GM12865 (cell line): ENCODE measurements around the gene UBE2K.
"Not testable (repeated sequence)": the region's sequence is repeated elsewhere in the genome, so short reads cannot be mapped to it uniquely, and the experiment has no call there.

ENCODE experiments used
- DNase-seq: peaks from one replicate; pipeline ENCODE4 v3.0.0; 2010; ENCODE audit warnings: low read depth
- H3K4me3 ChIP-seq: 2 replicates; pipeline ENCODE4 v1.5.1; 2011; ENCODE audit warnings: mild to moderate bottlenecking, low read depth, low read length, control low read depth
- TF ChIP-seq, protein P1 (sequence below): IDR thresholded peaks from 2 replicates; pipeline ENCODE4 v1.5.1; 2011; ENCODE audit warnings: low read length, control low read depth, low read depth, inconsistent platforms; ENCODE audit not compliant: insufficient read depth; ENCODE audit errors: missing control alignments

The UBE2K gene

DNA sequence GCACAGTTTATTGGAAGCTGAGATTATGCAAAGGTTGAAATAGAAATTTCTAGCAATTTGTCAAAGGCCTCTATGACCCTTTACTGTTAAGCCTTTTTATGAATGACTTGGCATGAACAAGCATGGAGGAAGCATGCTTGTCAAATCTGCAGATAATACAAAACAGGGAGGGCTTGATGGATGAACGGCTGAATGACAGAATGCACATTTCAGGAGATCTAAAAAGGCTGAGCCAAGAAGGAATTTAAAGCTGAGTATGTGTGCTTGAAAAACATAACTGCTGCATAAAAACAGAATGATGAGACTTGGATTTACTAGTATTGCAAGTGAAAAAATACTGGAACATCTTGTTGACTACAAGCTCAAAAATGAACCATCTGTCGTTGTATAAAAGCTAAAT, 29.0 kb upstream of the UBE2K start:
- H3K4me3 ChIP-seq = no peak overlapping the region
- DNase-seq = no peak
- TF ChIP-seq, protein P1, sequence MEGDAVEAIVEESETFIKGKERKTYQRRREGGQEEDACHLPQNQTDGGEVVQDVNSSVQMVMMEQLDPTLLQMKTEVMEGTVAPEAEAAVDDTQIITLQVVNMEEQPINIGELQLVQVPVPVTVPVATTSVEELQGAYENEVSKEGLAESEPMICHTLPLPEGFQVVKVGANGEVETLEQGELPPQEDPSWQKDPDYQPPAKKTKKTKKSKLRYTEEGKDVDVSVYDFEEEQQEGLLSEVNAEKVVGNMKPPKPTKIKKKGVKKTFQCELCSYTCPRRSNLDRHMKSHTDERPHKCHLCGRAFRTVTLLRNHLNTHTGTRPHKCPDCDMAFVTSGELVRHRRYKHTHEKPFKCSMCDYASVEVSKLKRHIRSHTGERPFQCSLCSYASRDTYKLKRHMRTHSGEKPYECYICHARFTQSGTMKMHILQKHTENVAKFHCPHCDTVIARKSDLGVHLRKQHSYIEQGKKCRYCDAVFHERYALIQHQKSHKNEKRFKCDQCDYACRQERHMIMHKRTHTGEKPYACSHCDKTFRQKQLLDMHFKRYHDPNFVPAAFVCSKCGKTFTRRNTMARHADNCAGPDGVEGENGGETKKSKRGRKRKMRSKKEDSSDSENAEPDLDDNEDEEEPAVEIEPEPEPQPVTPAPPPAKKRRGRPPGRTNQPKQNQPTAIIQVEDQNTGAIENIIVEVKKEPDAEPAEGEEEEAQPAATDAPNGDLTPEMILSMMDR = no peak

- H3K4me3 ChIP-seq, DNase-seq: not testable (repeated sequence)
These were observed 27.6 kb upstream of the UBE2K start for GRCh38 chr4:39670296-39670695.

- H3K4me3 ChIP-seq, DNase-seq: not testable (repeated sequence)
These were observed 22.3 kb upstream of the UBE2K start for GRCh38 chr4:39675681-39676080.

DNA sequence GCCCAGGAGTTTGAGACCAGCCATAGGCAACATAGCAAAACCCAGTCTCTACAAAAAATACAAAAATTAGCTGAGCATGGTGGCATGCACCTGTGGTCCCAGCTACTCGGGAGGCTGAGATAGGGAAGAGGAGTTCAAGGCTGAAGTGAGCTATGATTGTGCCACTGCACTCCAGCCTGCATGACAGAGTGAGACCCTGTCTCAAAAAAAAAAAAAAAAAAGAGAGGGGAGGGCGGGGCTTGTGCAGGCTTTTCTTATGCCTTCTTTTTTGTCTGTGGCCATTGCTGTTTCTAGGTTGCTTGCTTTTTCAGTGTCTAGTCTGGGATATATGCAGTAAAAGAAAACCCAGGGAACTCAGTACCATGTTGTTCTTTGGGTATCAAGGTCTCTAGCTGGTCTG, 16.9 kb upstream of the UBE2K start:
- DNase-seq, H3K4me3 ChIP-seq: not testable (repeated sequence)

GRCh38 chr4:39682138-39682537, 15.8 kb upstream of the UBE2K start:
- peak; percentile 70 for DNase-seq
- TF ChIP-seq, protein P1 = no peak
- H3K4me3 ChIP-seq = no peak overlapping the region

- TF ChIP-seq, protein P1 = no peak
- no peak for DNase-seq
- H3K4me3 ChIP-seq = no peak overlapping the region
These were observed 11.9 kb upstream of the UBE2K start for GRCh38 chr4:39685990-39686389.

DNA sequence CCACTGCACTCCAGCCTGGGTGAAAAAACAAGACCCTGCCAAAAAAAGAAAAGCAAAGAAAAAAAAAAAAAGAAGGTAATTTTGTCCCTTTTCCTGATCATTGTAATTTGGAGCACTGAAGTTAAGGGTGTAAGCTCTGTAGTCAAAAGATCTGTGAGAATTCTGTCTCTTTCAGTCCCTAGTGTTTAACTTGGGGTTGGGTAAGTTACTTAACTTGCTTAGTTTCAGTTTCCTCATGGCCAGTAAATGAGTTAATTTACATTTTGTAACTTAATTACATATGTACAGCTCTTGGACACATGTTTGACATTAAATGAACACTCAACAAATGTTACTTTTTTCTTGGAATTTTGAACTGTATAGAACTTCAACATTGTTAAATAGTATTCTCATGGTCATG, 10.9 kb upstream of the UBE2K start:
- no peak overlapping the region for H3K4me3 ChIP-seq
- TF ChIP-seq, protein P1 = no peak
- DNase-seq = no peak

GRCh38 chr4:39689970-39690369, 8.0 kb upstream of the UBE2K start:
- TF ChIP-seq, protein P1 = no peak
- DNase-seq = no peak
- no peak overlapping the region for H3K4me3 ChIP-seq

DNA sequence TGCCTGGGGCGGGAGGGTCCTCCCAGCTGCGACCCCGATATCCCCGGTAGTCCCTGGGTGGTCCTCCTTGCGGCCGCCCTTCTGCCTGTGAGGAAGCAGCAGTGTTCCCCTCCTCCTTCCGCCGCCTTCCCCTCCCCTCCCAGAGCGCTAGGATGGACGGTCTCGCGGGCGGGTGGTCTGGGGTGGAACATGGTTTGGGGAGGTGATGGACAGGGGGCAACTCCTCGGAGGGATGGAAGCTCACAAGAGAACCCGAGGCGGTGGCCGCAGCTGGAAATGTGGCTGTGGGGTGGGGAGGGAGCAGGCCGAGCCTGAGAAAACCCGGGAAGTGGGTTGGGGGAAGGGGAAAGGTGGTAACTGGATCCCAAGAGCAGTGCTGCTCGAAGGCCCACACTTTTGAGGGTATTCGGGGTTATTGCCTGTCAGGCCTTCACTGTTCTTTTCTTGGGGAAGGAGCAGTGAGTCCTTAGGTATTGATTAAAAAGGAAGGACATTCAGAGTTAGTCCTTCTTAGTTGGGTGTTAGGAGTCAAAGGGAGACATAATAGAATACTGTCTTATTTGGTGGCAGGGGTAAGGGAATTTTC, 581 bp downstream of the UBE2K start:
- TF ChIP-seq, protein P1 = no peak
- H3K4me3 ChIP-seq = peak overlapping the region; percentile 90
- DNase-seq = no peak
